ENCODE data around the gene CDC42BPA.
"Not testable (repeated sequence)": the region's sequence is repeated elsewhere in the genome, so short reads cannot be mapped to it uniquely, and the experiment has no call there.

The CDC42BPA gene

GRCh38 chr1:226955857-226956256, 362.4 kb downstream of the CDC42BPA start:
- not testable (repeated sequence) for DNase-seq

GRCh38 chr1:226954777-226955176, 363.5 kb downstream of the CDC42BPA start:
- DNase-seq, result no peak

GRCh38 chr1:226954337-226954736, 364.0 kb downstream of the CDC42BPA start:
- no peak for DNase-seq

- DNase-seq, result no peak
Measured at GRCh38 chr1:226953175-226953800, 365.0 kb downstream of the CDC42BPA start.

- DNase-seq, result no peak
Measured at GRCh38 chr1:226952118-226952441, 366.2 kb downstream of the CDC42BPA start.

DNA sequence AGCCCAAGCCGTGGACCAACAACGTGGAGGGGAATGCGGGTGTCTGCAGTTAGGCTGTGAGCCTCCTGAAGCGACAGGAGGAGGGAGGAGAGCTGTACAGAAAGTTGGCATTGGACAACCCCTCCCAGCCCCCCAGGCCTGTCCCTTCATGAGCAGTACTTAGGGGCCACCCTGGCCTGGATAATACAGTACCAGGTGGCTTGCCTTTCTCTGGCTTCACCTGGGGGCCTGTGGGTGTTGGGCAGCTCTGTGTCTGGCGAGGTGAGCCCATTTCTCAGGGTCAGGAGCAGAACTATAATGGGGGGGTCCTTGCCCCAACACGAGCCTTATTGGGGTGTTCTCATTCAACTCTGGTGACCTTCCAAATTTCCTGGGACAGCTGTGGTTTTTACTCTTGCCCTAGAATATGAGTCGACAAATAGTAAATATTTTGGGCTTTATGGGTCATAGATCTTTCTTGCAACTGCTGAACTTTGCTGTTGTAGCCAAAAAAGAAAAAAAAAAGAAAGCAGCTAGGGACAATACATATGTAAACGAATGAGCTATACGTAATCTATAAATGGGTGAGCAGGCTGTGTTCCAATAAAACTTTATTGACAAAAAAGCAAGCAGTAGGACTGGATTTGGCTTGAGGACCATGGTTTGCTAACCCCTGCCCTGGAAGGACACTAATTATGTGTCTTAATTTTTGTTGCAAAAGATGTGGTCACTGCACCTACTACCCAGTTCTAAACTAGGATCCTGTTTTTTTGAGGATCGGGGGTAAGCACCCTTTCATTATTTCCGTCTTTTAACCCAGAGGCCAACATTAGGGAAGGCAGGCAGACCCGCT, 366.8 kb downstream of the CDC42BPA start:
- DNase-seq, result no peak

DNA sequence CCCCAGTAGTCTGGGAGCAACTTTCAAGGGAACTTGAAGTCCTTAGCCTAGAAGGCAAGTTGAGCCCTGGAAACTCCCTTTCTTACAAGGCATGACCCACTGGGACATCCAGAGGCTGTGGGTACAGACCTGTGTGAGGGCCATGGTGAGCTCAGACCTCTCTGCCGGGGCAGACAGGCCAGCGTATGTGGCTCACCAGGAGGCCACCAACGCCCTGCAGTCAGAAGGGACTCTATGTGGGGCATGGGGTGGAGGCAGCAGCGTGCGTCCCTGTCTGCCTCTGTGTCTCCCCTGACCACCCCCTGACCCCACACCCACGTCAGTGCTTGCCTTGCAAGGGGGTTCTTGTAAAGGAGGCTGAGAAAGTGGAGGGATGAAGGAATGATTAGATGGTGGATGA, 367.4 kb downstream of the CDC42BPA start:
- DNase-seq, result no peak

DNA sequence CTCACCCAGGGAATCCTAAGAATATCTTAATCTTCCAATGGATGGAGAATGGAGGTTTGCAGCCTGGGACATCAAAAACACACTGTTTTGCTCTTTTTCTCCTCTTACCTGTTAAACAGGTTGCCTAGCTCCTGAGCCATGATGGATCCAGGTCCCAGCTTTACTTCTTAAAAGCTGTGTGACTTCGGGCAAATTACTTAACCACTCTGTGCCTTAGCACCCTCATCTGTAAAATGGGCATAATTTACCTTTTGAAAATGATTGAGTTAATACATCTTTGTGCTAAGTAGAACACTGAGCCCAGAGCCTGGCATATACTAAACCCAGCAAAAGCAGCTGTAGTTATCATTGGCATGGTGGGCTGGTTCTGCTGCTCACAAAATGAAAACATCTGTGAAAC, 368.0 kb downstream of the CDC42BPA start:
- DNase-seq, result no peak

- DNase-seq, result no peak
Measured at GRCh38 chr1:226949401-226949800, 368.9 kb downstream of the CDC42BPA start.

DNA sequence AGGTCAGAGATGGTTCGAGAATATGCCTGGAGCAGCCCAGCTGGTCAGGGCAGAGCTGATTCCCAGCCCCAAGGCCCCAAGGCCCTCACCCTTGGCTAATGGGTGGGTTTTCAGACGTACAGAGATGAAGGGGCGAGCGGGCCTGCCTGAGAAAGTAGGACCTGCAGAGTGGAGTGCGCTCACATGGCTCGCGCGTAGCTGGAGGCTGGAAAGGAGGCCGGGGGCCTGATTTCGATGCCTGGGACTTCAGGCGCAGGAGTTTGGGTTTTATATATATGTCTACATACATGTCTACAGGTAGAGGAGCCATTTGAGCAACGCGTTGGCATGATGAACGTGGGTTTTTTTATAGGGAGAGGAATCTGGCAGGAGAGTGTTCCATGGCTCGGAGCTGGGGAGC, 369.3 kb downstream of the CDC42BPA start:
- no peak for DNase-seq

DNA sequence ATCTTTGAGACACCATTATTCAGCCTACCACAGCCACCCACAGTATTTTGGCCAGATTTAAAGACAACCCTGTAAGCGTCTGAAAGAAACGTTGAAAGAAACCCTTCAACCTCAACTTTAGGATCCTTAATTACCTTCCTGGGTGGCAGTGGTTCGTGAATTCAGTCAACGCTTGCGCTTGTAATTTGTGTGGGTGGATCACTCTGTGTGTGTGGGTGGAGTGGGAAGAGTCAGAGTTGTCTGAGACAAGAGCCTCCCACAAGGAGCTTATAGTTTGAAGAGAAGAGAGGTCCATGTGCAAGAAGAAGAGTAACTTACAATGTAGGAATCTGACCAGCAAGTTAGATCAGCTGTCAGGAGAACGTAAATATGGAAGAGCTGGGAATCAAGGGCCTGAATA, 369.8 kb downstream of the CDC42BPA start:
- no peak for DNase-seq

DNA sequence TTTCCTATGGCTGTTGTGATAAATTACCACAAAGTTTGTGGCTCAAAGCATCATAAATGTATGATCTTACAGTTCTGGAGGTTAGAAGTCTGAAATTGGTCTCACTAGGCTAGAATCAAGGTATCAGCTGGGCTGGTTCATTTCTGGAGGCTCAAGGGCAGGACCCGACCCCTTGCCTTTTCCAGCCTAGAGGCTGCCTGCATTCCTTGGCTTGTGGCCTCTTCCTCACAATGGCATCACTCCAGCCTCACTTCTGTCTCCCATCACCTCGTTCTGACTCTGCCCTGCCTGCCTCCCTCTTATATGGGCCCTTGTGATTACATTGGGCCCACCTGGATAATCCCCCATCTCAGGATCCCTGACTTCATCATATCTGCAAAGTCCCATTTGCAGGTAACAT, 370.2 kb downstream of the CDC42BPA start:
- DNase-seq, result no peak

- no peak for DNase-seq
Measured at GRCh38 chr1:226946841-226947240, 371.5 kb downstream of the CDC42BPA start.

GRCh38 chr1:226946285-226946684, 372.0 kb downstream of the CDC42BPA start:
- no peak for DNase-seq

DNA sequence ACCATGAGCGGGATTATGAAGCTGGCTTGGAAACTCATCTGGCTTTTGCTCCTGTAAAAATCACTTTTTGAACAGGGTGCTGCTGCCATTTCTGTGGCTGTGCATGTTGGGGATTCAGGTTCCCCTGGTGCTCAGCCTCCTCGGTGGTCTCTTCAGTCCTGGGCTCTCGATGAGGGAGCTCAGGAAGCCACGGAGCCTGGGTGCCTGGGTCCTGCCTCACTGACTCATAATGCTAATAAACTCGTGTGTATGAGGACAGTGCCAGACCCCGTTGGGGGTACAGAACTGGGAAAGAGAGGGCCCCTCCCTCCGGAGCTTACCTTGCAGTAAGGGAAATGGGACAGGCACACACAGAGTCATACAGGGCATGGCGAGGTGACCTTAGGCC, 372.4 kb downstream of the CDC42BPA start:
- no peak for DNase-seq

DNA sequence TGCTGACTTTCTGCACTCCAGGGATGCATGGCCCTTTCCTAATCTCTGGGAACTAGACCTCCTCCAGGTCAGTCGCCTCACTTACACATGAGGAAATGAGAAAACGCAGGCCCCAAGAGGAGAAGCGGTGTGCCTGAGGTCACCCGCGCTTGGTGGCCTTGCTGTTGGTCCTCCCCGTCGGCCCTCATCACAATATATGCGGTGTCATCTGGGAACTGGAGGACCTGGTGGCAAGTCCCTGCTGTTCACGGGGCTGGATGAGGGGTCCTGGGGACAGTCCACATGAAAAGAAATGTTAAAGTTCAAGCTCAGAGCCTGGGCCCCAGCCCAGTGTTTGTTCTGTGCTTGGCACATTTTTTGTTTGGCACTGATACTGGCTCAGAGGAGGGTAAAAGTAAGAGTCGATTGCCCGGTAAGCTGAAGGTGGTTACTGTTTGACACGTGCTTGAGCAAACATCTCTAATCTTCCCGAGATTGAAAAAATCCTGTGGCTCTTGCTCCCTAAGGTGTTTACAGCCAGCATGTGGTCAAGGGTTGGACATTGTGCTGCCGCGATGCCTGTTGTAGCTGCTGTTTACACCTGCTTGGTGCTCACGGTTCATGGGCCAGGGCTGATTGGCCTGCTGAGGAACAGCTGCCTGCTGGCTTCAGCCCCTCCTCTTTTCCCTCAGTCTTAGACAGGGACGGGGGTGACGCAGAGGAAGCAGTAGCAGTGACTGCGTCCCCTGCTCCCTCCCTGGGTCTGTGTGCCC, 373.0 kb downstream of the CDC42BPA start:
- no peak for DNase-seq

DNA sequence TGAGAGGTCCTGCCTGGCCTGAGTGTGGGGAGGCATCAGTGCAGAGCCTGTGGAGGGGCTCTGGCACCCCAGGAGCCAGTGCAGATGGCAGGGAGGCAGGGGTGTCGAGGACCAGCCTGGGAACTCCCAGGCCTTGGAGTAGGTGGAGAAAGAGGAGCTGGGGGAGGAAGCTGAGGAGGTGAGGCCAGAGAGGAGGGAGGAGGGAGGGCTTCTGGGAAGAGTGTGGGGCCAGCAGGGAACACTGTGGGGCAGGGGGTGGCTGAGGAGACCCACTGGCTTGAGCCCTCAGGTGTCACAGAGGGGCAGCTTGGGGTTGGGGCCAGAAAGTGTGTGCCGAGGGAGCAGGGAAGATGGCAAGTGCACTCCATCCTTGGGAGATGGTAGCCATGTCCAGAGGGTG, 374.4 kb downstream of the CDC42BPA start:
- no peak for DNase-seq

GRCh38 chr1:226943156-226943555, 375.1 kb downstream of the CDC42BPA start:
- DNase-seq, result no peak

GRCh38 chr1:226942392-226942791, 375.9 kb downstream of the CDC42BPA start:
- DNase-seq, result no peak

DNA sequence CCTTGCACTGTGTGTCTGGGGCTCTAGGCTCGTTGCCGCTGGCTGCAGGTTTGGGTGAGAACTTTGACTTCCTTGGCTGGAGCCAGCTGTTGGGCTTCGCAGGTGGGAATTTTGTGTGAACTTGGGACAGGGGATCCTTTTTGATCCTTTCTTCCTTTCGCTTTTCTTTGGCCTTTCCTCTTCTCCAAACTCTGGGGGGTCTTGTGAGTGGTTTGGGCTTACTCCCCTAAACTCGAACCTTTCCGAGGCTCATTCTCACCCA, 377.6 kb downstream of the CDC42BPA start:
- DNase-seq, result no peak

DNA sequence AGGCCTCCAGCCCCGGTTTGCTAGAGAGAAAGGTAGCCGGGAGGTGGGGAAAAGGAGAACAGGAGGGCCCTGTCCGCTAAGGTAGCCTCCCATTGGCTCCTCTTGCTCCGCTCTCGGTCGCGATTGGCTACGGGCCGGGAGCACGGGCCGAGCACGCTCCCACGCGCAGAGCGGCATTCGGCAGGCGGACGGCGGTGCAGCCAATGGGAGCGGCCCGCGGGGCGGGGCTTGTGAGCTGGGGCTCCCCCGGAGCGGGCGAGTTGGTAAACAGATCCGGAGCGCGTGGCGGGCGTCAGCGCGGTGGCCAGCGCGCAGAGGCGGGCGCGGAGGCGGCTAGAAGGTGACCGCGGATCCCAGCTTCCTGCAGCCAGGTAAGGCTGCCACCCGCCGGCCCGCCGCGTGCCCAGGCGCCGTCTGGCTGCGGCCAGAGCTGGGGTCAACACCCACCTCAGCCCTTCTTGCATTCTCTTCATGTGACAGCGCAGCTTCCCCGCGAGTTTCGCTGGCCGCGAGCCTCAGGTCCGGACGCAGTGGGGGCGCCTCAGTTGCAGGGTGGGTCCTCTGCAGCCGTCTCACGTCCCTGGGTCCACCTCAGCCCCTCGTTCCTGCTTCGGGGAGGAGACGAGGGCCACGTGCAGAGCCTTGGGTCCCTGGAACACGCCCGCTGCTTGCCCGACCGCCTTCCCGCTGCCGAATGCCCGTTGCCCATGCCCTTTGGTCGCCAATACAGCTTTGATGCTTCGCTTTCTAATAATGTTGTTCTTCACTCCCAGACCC, 378.1 kb downstream of the CDC42BPA start, which contains the start of gene COQ8A:
Gene COQ8A (plus strand): TSS at position 266 of the 777 bp plus-strand sequence. CDS start 21,092 bp downstream, outside the sequence.
- DNase-seq, result peak; percentile 90 to 96
